Upper lobe of left lung (tissue), 4 donors: Measurements from ENCODE around the gene RBM8A.

Source experiments
- CTCF ChIP-seq, 6 experiments: fragments of 450-650 bp in 4 of 6; fragments of 200-600 bp in 2 of 6; sonication (generic) in 2 of 6; IDR thresholded peaks; one replicate each; pipeline ENCODE4 v1.5.1; 2016 to 2019; ENCODE audit warnings: antibody characterized with exemption in 6 of 6
- EP300 ChIP-seq, 4 donors: sonication (generic); formaldehyde crosslinking; IDR thresholded peaks; one replicate each; pipeline ENCODE4 v1.5.1; 2017; ENCODE audit warnings: antibody characterized with exemption in 4 of 4, control low read depth in 2 of 4
- POLR2A ChIP-seq, 4 donors: fragments of 450-650 bp; IDR thresholded peaks; one replicate each; pipeline ENCODE4 v1.5.1; 2016 to 2017; ENCODE audit warnings: antibody characterized with exemption in 4 of 4, mild to moderate bottlenecking in 2 of 4
- POLR2AphosphoS5 ChIP-seq, 2 donors: sonication (generic); formaldehyde crosslinking; IDR thresholded peaks; one replicate each; pipeline ENCODE4 v1.5.1; 2017; ENCODE audit warnings: antibody characterized with exemption in 2 of 2

- TF ChIP-seq CTCF (IDR thresholded peaks at IDR 0.05) (no peak), EP300 (IDR thresholded peaks at IDR 0.05) (no peak), POLR2A (IDR thresholded peaks at IDR 0.05) (no peak), POLR2AphosphoS5 (IDR thresholded peaks at IDR 0.05) (no peak)
Observed at GRCh38 chr1:145926686-145927062, 610 bp downstream of the RBM8A start.
